ENCODE results near the gene GINM1. TPM values are rescaled to one million over a fixed set of nuclear protein-coding genes. Genes with fewer than 3 reads are reported as not detected.

GINM1 gene
- total and polyA plus RNA-seq, 2 of the 8 experiments (the other 6 are each of a cell fraction or from before 2014, with no cell fraction given) = 5.1 to 21.6 TPM

- TF ChIP-seq CEBPB (IDR thresholded peaks at IDR 0.05; ENCODE audit: low read depth, low read length) (no peak), FOSL1 (IDR thresholded peaks at IDR 0.05; ENCODE audit: insufficient read depth, low read depth, low read length) (no peak), EZH2 (IDR thresholded peaks at IDR 0.05; ENCODE audit: low read depth, low read length, severe bottlenecking) (no peak)
These were observed 15.2 kb downstream of the GINM1 start (continued) for GRCh38 chr6:149581349-149581748.

Data from H1 (cell line).